ENCODE data around the gene CCDC194. TPM values are rescaled to one million over a fixed set of nuclear protein-coding genes. Genes with fewer than 3 reads are reported as not detected.

Gene CCDC194
- total RNA-seq, 1 donor from 2014 or later = not detected

GRCh38 chr19:17351815-17352435, 42.1 kb downstream of the CCDC194 start:
- no peak for TF ChIP-seq CTCF (IDR thresholded peaks at IDR 0.05; ENCODE audit: partially characterized antibody, unreplicated experiment)
- H3K9me3 Mint-ChIP-seq (ENCODE audit: unreplicated experiment) = peaks cover 3% of the 10 kb centered on the region
- H3K36me3 Mint-ChIP-seq (ENCODE audit: unreplicated experiment) = no peaks in the 10 kb centered on the region
- no peak overlapping the region for H3K4me3 Mint-ChIP-seq (ENCODE audit: unreplicated experiment)
- peaks cover 7% of the 10 kb centered on the region for H3K27me3 Mint-ChIP-seq (ENCODE audit: unreplicated experiment)
- DNase-seq = no peak
- no peaks in the 10 kb centered on the region for H3K4me1 Mint-ChIP-seq (ENCODE audit: low read depth, unreplicated experiment)
- no peak overlapping the region for H3K27ac Mint-ChIP-seq (ENCODE audit: unreplicated experiment)

- no peak for TF ChIP-seq CTCF (IDR thresholded peaks at IDR 0.05; ENCODE audit: partially characterized antibody, unreplicated experiment)
- no peaks in the 10 kb centered on the region for H3K36me3 Mint-ChIP-seq (ENCODE audit: unreplicated experiment)
- peak; percentile 43 for DNase-seq
- no peaks in the 10 kb centered on the region for H3K4me1 Mint-ChIP-seq (ENCODE audit: low read depth, unreplicated experiment)
- peaks cover 3% of the 10 kb centered on the region for H3K9me3 Mint-ChIP-seq (ENCODE audit: unreplicated experiment)
- H3K27me3 Mint-ChIP-seq (ENCODE audit: unreplicated experiment) = peaks cover 6% of the 10 kb centered on the region
- H3K27ac Mint-ChIP-seq (ENCODE audit: unreplicated experiment) = no peak overlapping the region
- H3K4me3 Mint-ChIP-seq (ENCODE audit: unreplicated experiment) = no peak overlapping the region
These were observed 45.3 kb downstream of the CCDC194 start for GRCh38 chr19:17348700-17349099.

GRCh38 chr19:17347877-17348276, 46.1 kb downstream of the CCDC194 start:
- peak overlapping the region; percentile 42 for H3K4me3 Mint-ChIP-seq (ENCODE audit: unreplicated experiment)
- no peaks in the 10 kb centered on the region for H3K4me1 Mint-ChIP-seq (ENCODE audit: low read depth, unreplicated experiment)
- peaks cover 2% of the 10 kb centered on the region for H3K27me3 Mint-ChIP-seq (ENCODE audit: unreplicated experiment)
- peaks cover 3% of the 10 kb centered on the region for H3K9me3 Mint-ChIP-seq (ENCODE audit: unreplicated experiment)
- no peak for DNase-seq
- no peak for TF ChIP-seq CTCF (IDR thresholded peaks at IDR 0.05; ENCODE audit: partially characterized antibody, unreplicated experiment)
- no peaks in the 10 kb centered on the region for H3K36me3 Mint-ChIP-seq (ENCODE audit: unreplicated experiment)
- peak overlapping the region; percentile 52 for H3K27ac Mint-ChIP-seq (ENCODE audit: unreplicated experiment)

GRCh38 chr19:17347361-17347760, 46.6 kb downstream of the CCDC194 start:
- Mint-ChIP-seq H3K9me3 (ENCODE audit: unreplicated experiment) (peaks cover 3% of the 10 kb centered on the region), H3K27me3 (ENCODE audit: unreplicated experiment) (peaks cover 2% of the 10 kb centered on the region), H3K4me1 (ENCODE audit: low read depth, unreplicated experiment) (no peaks in the 10 kb centered on the region), H3K4me3 (ENCODE audit: unreplicated experiment) (no peak overlapping the region), H3K27ac (ENCODE audit: unreplicated experiment) (no peak overlapping the region), H3K36me3 (ENCODE audit: unreplicated experiment) (no peaks in the 10 kb centered on the region)
- no peak for DNase-seq
- TF ChIP-seq CTCF (IDR thresholded peaks at IDR 0.05; ENCODE audit: partially characterized antibody, unreplicated experiment) = no peak

- no peak overlapping the region for H3K27ac Mint-ChIP-seq (ENCODE audit: unreplicated experiment)
- TF ChIP-seq CTCF (IDR thresholded peaks at IDR 0.05; ENCODE audit: partially characterized antibody, unreplicated experiment) = peak; percentile 96
- peak; percentile 88 for DNase-seq
- peak overlapping the region; percentile 49 for H3K4me3 Mint-ChIP-seq (ENCODE audit: unreplicated experiment)
- peaks cover 2% of the 10 kb centered on the region for H3K27me3 Mint-ChIP-seq (ENCODE audit: unreplicated experiment)
- no peaks in the 10 kb centered on the region for H3K4me1 Mint-ChIP-seq (ENCODE audit: low read depth, unreplicated experiment)
- no peaks in the 10 kb centered on the region for H3K36me3 Mint-ChIP-seq (ENCODE audit: unreplicated experiment)
- peaks cover 5% of the 10 kb centered on the region for H3K9me3 Mint-ChIP-seq (ENCODE audit: unreplicated experiment)
These were observed 47.8 kb downstream of the CCDC194 start for GRCh38 chr19:17346109-17346671.

Data from glutamatergic neuron (in vitro differentiated cells).